GM23338 (cell line): ENCODE data around the gene NTMT2.

ENCODE experiments used
- CREB1 ChIP-seq: fragments of 250-450 bp; sonication (Bioruptor Pico); IDR thresholded peaks from 2 replicates; pipeline ENCODE4 v1.5.0; 2020; ENCODE audit warnings: low read depth, mild to moderate bottlenecking, moderate library complexity
- CTCF ChIP-seq, 2 experiments: fragments of 200-600 bp in 1 of 2; sonication (generic) in 1 of 2; conservative IDR thresholded peaks; 2 replicates each; pipeline versions ENCODE4 v1.5.1 to v1.6.1; 2016 to 2017; ENCODE audit warnings: antibody characterized with exemption in 2 of 2, low read depth in 2 of 2, mild to moderate bottlenecking in 2 of 2, moderate library complexity in 1 of 2
- EZH2 ChIP-seq: fragments of 200-600 bp; sonication (generic); IDR thresholded peaks from one replicate; pipeline ENCODE4 v1.8.0; 2017; ENCODE audit warnings: antibody characterized with exemption, mild to moderate bottlenecking, low read depth; ENCODE audit not compliant: unreplicated experiment
- EZH2phosphoT487 ChIP-seq: fragments of 200-600 bp; sonication (generic); IDR thresholded peaks from one replicate; pipeline ENCODE4 v1.8.1; 2018; ENCODE audit warnings: antibody characterized with exemption; ENCODE audit not compliant: unreplicated experiment
- JUNB ChIP-seq: IDR thresholded peaks from one replicate; pipeline ENCODE4 v1.6.1; 2016; ENCODE audit warnings: antibody characterized with exemption; ENCODE audit not compliant: unreplicated experiment
- NANOG ChIP-seq: IDR thresholded peaks from 2 replicates; pipeline ENCODE4 v1.6.1; 2016; ENCODE audit warnings: antibody characterized with exemption, borderline replicate concordance
- POLR2AphosphoS5 ChIP-seq: IDR thresholded peaks from 2 replicates; pipeline ENCODE4 v1.6.1; 2016; ENCODE audit warnings: antibody characterized with exemption, low read depth
- ZNF114 ChIP-seq: fragments of 250-450 bp; sonication (Bioruptor Pico); IDR thresholded peaks from 2 replicates; pipeline ENCODE4 v1.5.0; 2020; ENCODE audit warnings: mild to moderate bottlenecking, moderate library complexity
- ZNF331 ChIP-seq: fragments of 250-450 bp; sonication (Bioruptor Pico); IDR thresholded peaks from 2 replicates; pipeline ENCODE4 v1.5.0; 2020; ENCODE audit warnings: low read depth, mild to moderate bottlenecking, moderate library complexity
- TF ChIP-seq, protein P1 (sequence below): IDR thresholded peaks from one replicate; pipeline ENCODE4 v1.6.1; 2018; ENCODE audit warnings: antibody characterized with exemption; ENCODE audit not compliant: unreplicated experiment
- TF ChIP-seq, protein P2 (sequence below): IDR thresholded peaks from 2 replicates; pipeline ENCODE4 v1.6.1; 2016; ENCODE audit warnings: antibody characterized with exemption

- TF ChIP-seq EZH2 (no peak), CTCF (conservative IDR thresholded peaks at IDR 0.05; ENCODE audit: low read depth in 2 of 2) (no peak), JUNB (no peak), NANOG (no peak), ZNF114 (CRISPR knock-in tag) (no peak), POLR2AphosphoS5 (no peak), ZNF331 (CRISPR knock-in tag) (no peak), CREB1 (CRISPR knock-in tag) (no peak), EZH2phosphoT487 (no peak)
- TF ChIP-seq, protein P1, sequence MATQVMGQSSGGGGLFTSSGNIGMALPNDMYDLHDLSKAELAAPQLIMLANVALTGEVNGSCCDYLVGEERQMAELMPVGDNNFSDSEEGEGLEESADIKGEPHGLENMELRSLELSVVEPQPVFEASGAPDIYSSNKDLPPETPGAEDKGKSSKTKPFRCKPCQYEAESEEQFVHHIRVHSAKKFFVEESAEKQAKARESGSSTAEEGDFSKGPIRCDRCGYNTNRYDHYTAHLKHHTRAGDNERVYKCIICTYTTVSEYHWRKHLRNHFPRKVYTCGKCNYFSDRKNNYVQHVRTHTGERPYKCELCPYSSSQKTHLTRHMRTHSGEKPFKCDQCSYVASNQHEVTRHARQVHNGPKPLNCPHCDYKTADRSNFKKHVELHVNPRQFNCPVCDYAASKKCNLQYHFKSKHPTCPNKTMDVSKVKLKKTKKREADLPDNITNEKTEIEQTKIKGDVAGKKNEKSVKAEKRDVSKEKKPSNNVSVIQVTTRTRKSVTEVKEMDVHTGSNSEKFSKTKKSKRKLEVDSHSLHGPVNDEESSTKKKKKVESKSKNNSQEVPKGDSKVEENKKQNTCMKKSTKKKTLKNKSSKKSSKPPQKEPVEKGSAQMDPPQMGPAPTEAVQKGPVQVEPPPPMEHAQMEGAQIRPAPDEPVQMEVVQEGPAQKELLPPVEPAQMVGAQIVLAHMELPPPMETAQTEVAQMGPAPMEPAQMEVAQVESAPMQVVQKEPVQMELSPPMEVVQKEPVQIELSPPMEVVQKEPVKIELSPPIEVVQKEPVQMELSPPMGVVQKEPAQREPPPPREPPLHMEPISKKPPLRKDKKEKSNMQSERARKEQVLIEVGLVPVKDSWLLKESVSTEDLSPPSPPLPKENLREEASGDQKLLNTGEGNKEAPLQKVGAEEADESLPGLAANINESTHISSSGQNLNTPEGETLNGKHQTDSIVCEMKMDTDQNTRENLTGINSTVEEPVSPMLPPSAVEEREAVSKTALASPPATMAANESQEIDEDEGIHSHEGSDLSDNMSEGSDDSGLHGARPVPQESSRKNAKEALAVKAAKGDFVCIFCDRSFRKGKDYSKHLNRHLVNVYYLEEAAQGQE: no peak
- TF ChIP-seq, protein P2, sequence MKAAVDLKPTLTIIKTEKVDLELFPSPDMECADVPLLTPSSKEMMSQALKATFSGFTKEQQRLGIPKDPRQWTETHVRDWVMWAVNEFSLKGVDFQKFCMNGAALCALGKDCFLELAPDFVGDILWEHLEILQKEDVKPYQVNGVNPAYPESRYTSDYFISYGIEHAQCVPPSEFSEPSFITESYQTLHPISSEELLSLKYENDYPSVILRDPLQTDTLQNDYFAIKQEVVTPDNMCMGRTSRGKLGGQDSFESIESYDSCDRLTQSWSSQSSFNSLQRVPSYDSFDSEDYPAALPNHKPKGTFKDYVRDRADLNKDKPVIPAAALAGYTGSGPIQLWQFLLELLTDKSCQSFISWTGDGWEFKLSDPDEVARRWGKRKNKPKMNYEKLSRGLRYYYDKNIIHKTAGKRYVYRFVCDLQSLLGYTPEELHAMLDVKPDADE: no peak
Observed at GRCh38 chr1:170146720-170147263, 1.0 kb downstream of the NTMT2 start.
